ENCODE data around the gene SLC12A8. TPM values are rescaled to one million over a fixed set of nuclear protein-coding genes. Genes with fewer than 3 reads are reported as not detected.

Gene SLC12A8
- total and polyA plus RNA-seq, 8 donors: 1.5 to 31.7 (median 12.3) TPM

GRCh38 chr3:125057186-125057850 is 155.2 kb downstream of the SLC12A8 start:
- H3K36me3 ChIP-seq: no peaks in the 10 kb centered on the region
- no peaks in the 10 kb centered on the region for H3K9me3 ChIP-seq
- no peaks in the 10 kb centered on the region for H3K27me3 ChIP-seq
- TF ChIP-seq POLR2AphosphoS5 (IDR thresholded peaks at IDR 0.05) (peak in 1 of 3 donors; percentile 50), POLR2A (IDR thresholded peaks at IDR 0.05) (no peak)
- H3K27ac ChIP-seq: peak overlapping the region in 4 of 5 donors; percentile 79 to 92 (median 88)
- intact Hi-C loops (cut with DNase I; ENCODE audit: low total_unique reads): no loop called here
- 81 to 89% (median 84%) methylated on average over 3 of the region's 3 CpGs for WGBS, 5 donors
- no peak overlapping the region for H3K4me3 ChIP-seq
- H3K4me1 ChIP-seq: peaks cover 33 to 64% (median 51%) of the 10 kb centered on the region in 4 donors
- no peak for DNase-seq

- no peak for TF ChIP-seq POLR2A (IDR thresholded peaks at IDR 0.05)
- TF ChIP-seq POLR2AphosphoS5 (IDR thresholded peaks at IDR 0.05): peak; percentile 26 to 45 (median 44)
- peaks cover 32 to 65% (median 48%) of the 10 kb centered on the region in 4 donors for H3K4me1 ChIP-seq
- peak within 1 kb of the TSS; percentile 80 to 92 (median 90) for H3K27ac ChIP-seq
- no peaks in the 10 kb centered on the region for H3K9me3 ChIP-seq
- H3K27me3 ChIP-seq: no peaks in the 10 kb centered on the region
- peak; percentile 81 to 93 for DNase-seq
- intact Hi-C loops (cut with DNase I; ENCODE audit: low total_unique reads): no loop called here
- 2 to 4% (median 3%) methylated on average over 21 to 67 of the region's 67 CpGs for WGBS, 5 donors
- H3K4me3 ChIP-seq: peak within 1 kb of the TSS; percentile 71 to 90 (median 76)
- H3K36me3 ChIP-seq: no peaks in the 10 kb centered on the region
These were observed 156.4 kb downstream of the SLC12A8 start, which contains the start of gene HEG1 for GRCh38 chr3:125055913-125056745. HEG1 (minus strand) TSS chr3:125055997; CDS start chr3:125055890, 107 bp downstream.

GRCh38 chr3:125055331-125055912 is 157.1 kb downstream of the SLC12A8 start:
- H3K4me3 ChIP-seq: peak overlapping the region; percentile 71 to 90 (median 76)
- H3K36me3 ChIP-seq: no peaks in the 10 kb centered on the region
- H3K27me3 ChIP-seq: no peaks in the 10 kb centered on the region
- peak in 1 of 2 donors; percentile 78 for DNase-seq
- H3K27ac ChIP-seq: peak overlapping the region; percentile 80 to 92 (median 90)
- WGBS, 5 donors: 0 to 1% (median 0%) methylated on average over 1 to 78 of the region's 78 CpGs
- peaks cover 32 to 71% (median 50%) of the 10 kb centered on the region in 4 donors for H3K4me1 ChIP-seq
- no peak for TF ChIP-seq EP300 (IDR thresholded peaks at IDR 0.05)
- H3K9me3 ChIP-seq: no peaks in the 10 kb centered on the region
- intact Hi-C loops (cut with DNase I; ENCODE audit: low total_unique reads): no loop called here

GRCh38 chr3:125054449-125055329 is 157.9 kb downstream of the SLC12A8 start:
- no peaks in the 10 kb centered on the region for H3K9me3 ChIP-seq
- intact Hi-C loops (cut with DNase I; ENCODE audit: low total_unique reads): no loop called here
- no peaks in the 10 kb centered on the region for H3K36me3 ChIP-seq
- peak overlapping the region; percentile 71 to 90 (median 76) for H3K4me3 ChIP-seq
- peak in 1 of 2 donors; percentile 64 for DNase-seq
- H3K27ac ChIP-seq: peak overlapping the region; percentile 80 to 92 (median 90)
- peaks cover 32 to 71% (median 48%) of the 10 kb centered on the region in 4 donors for H3K4me1 ChIP-seq
- H3K27me3 ChIP-seq: no peaks in the 10 kb centered on the region
- TF ChIP-seq POLR2AphosphoS5 (IDR thresholded peaks at IDR 0.05): peak; percentile 53 to 65 (median 62)
- TF ChIP-seq EP300 (IDR thresholded peaks at IDR 0.05): no peak
- 1 to 6% (median 3%) methylated on average over 17 of the region's 17 CpGs for WGBS, 5 donors

GRCh38 chr3:125054062-125054448 is 158.5 kb downstream of the SLC12A8 start:
- no peak for TF ChIP-seq EP300 (IDR thresholded peaks at IDR 0.05)
- TF ChIP-seq POLR2A (IDR thresholded peaks at IDR 0.05): no peak
- TF ChIP-seq POLR2AphosphoS5 (IDR thresholded peaks at IDR 0.05): no peak
- TF ChIP-seq CTCF (IDR thresholded peaks at IDR 0.05): no peak
- H3K9me3 ChIP-seq: no peaks in the 10 kb centered on the region
- peak overlapping the region in 4 of 5 donors; percentile 86 to 92 (median 91) for H3K27ac ChIP-seq
- no peaks in the 10 kb centered on the region for H3K27me3 ChIP-seq
- intact Hi-C loops (cut with DNase I; ENCODE audit: low total_unique reads): no loop called here
- WGBS, 5 donors: 56 to 77% (median 68%) methylated on average over 7 of the region's 7 CpGs
- DNase-seq: no peak
- H3K4me1 ChIP-seq: peaks cover 32 to 71% (median 49%) of the 10 kb centered on the region in 4 donors
- peak overlapping the region; percentile 71 to 90 (median 76) for H3K4me3 ChIP-seq
- H3K36me3 ChIP-seq: no peaks in the 10 kb centered on the region

Data from stomach (tissue), 9 donors.